Ovary (tissue), 9 donors: ENCODE measurements around the gene KRT75. TPM values are rescaled to one million over a fixed set of nuclear protein-coding genes. Genes with fewer than 3 reads are reported as not detected.

ENCODE experiments used
- DNase-seq, 5 donors: peaks; one replicate each; pipeline ENCODE4 v3.0.0-alpha.2; 2019 to 2020
- H3K27ac ChIP-seq, 2 donors: fragments of 200-600 bp; one replicate each; pipeline versions ENCODE4 v1.5.1 to v1.8.0; 2019 to 2022
- H3K27me3 ChIP-seq: fragments of 200-600 bp; one replicate; pipeline ENCODE4 v1.8.0; 2022
- H3K36me3 ChIP-seq: fragments of 200-600 bp; sonication (generic); one replicate; pipeline ENCODE4 v1.5.1; 2019
- H3K4me1 ChIP-seq: one replicate; pipeline ENCODE4 v1.8.1; 2013; ENCODE audit warnings: mild to moderate bottlenecking, moderate library complexity; ENCODE audit not compliant: insufficient read depth
- H3K4me3 ChIP-seq: fragments of 200-600 bp; sonication (generic); one replicate; pipeline ENCODE4 v1.5.1; 2017
- H3K9me3 ChIP-seq, 2 donors: fragments of 200-600 bp in 1 of 2; sonication (generic) in 1 of 2; one replicate each; pipeline versions ENCODE4 v1.5.1 to v1.8.1; 2013 to 2019; ENCODE audit warnings: mild to moderate bottlenecking in 1 of 2, moderate library complexity in 1 of 2
- EP300 ChIP-seq: sonication (generic); formaldehyde crosslinking; IDR thresholded peaks from one replicate; pipeline ENCODE4 v1.6.1; 2017; ENCODE audit warnings: antibody characterized with exemption
- POLR2A ChIP-seq: fragments of 450-650 bp; IDR thresholded peaks from one replicate; pipeline ENCODE4 v1.6.1; 2017; ENCODE audit warnings: antibody characterized with exemption, mild to moderate bottlenecking, moderate library complexity
- WGBS, 3 donors: extraction: QIAGEN DNeasy Blood & Tissue Kit in 1 of 3; methylation state at CpG; one replicate each; pipeline versions ENCODE4 v1.1.5 to v1.1.7; 2013 to 2017; 5-methylcytosine and 5-hydroxymethylcytosine counted together
- intact Hi-C, 4 donors: fragments of 100-400 bp; cut with DNase I; formaldehyde crosslinking; loops; one replicate each; pipeline versions ENCODE4 v1.11.0 to v1.15.1; 2022 to 2023
- polyA plus RNA-seq, 2 donors: library from polyadenylated mRNA; stranded (reverse); fragments of 200-250 nt in 1 of 2; fragments of 350-450 nt in 1 of 2; fragmentation: Illumina TruSeq in 1 of 2; extraction: RNeasy Lipid Tissue Mini Kit (QIAGEN cat#74804) in 1 of 2; gene quantifications; one replicate each; pipeline ENCODE4 v1.2.3, GENCODE V29; 2013 to 2014
- total RNA-seq, 7 donors: library from RNA; depleted of rRNA in 2 of 7; stranded (reverse); fragments of >200 nt in 2 of 7; fragmentation: NEBNext Ultra II Directional in 3 of 7; extraction: Animal tissue kit (Norgen Biotek cat#: 25700) in 3 of 7; gene quantifications; one replicate each; pipeline versions ENCODE4 v1.1.0 to v1.2.4, GENCODE V29; 2016 to 2023
- TF ChIP-seq, protein P1 (sequence below), 3 donors: fragments of 450-650 bp in 2 of 3; fragments of 200-600 bp in 1 of 3; IDR thresholded peaks; one replicate each; pipeline versions ENCODE4 v1.5.1 to v1.8.0; 2016 to 2022; ENCODE audit warnings: antibody characterized with exemption in 3 of 3, mild to moderate bottlenecking in 1 of 3
- donor health status: DM: no; HTN: no; CAD: no; lungs with moderate emphysema.
- donor health status: DM: no; HTN: no; CAD: no.
- donor health status: Bipolar disorder and iron deficiency.
- donor health status: DM: yes; HTN: yes; CAD: no.
- donor health status: DM: no; HTN: no; CAD: no.
- donor health status: DM: yes; HTN: yes; CAD: no.

KRT75 gene
- total and polyA plus RNA-seq, 9 donors: 0.08 TPM; not detected in 8

DNA sequence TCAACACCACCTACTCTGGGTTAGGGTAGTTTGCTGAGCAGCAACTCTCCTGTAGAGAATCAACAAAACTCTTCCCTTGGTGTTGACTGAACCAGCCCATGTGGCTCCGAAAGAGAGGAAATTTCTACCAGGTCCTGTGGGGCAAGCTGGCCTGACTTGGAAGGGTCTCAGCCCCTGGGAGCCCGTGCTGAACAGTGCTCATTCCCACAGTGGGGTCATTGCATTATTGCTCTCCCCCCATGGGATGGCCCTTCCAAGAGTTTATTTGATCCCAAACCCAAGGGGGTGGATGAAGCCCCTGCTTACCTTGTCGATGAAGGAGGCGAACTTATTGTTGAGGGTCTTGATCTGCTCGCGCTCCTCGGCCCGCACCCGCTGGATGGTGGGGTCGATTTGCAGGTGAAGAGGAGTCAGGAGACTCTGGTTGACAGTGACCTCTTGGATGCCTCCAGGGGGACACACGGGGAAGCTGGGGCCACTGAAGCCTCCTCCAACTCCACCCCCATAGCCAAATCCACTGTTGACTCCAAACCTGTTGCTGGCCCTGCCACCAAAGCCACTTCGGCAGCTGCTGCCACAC, 580 bp downstream of the KRT75 start:
- WGBS, 3 donors: 88 to 96% (median 92%) methylated on average over 11 to 12 of the region's 12 CpGs
- H3K4me1 ChIP-seq: no peaks in the 10 kb centered on the region

GRCh38 chr12:52432559-52433207, 1.5 kb downstream of the KRT75 start:
- Histone ChIP-seq H3K4me3 (no peak overlapping the region), H3K36me3 (no peaks in the 10 kb centered on the region), H3K9me3 (no peaks in the 10 kb centered on the region), H3K27me3 (no peaks in the 10 kb centered on the region), H3K4me1 (no peaks in the 10 kb centered on the region), H3K27ac (no peak overlapping the region)
- intact Hi-C loops: no loop called here
- WGBS, 3 donors: 69 to 79% (median 69%) methylated on average over 6 of the region's 6 CpGs
- TF ChIP-seq POLR2A (no peak), EP300 (no peak)
- TF ChIP-seq, protein P1, sequence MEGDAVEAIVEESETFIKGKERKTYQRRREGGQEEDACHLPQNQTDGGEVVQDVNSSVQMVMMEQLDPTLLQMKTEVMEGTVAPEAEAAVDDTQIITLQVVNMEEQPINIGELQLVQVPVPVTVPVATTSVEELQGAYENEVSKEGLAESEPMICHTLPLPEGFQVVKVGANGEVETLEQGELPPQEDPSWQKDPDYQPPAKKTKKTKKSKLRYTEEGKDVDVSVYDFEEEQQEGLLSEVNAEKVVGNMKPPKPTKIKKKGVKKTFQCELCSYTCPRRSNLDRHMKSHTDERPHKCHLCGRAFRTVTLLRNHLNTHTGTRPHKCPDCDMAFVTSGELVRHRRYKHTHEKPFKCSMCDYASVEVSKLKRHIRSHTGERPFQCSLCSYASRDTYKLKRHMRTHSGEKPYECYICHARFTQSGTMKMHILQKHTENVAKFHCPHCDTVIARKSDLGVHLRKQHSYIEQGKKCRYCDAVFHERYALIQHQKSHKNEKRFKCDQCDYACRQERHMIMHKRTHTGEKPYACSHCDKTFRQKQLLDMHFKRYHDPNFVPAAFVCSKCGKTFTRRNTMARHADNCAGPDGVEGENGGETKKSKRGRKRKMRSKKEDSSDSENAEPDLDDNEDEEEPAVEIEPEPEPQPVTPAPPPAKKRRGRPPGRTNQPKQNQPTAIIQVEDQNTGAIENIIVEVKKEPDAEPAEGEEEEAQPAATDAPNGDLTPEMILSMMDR (IDR thresholded peaks at IDR 0.05): no peak
- DNase-seq: no peak

More for the DNA sequence above, 580 bp downstream of the KRT75 start:
- TF ChIP-seq POLR2A (no peak), EP300 (no peak)
- TF ChIP-seq, protein P1 (IDR thresholded peaks at IDR 0.05): no peak
- intact Hi-C loops: no loop called here
- no peak for DNase-seq
- Histone ChIP-seq H3K36me3 (no peaks in the 10 kb centered on the region), H3K27ac (no peak overlapping the region), H3K27me3 (no peaks in the 10 kb centered on the region), H3K4me3 (no peak overlapping the region), H3K9me3 (no peaks in the 10 kb centered on the region)

DNA sequence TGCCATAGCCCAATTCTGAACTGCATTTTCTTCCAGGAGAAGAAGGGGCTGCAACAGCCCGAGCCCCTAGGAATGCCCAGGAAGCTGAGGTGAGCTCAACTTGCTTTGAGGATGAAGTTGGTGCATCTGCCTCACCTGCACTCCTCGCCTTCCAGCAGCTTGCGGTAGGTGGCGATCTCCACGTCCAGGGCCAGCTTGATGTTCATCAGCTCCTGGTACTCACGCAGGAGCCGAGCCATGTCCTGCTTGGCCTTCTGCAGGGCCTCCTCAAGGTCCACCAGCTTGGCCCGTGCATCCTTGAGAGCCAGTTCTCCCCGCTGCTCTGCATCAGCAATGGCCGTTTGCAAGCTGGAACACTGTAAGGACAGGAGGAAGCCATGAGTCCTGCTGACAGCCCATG, 6.0 kb downstream of the KRT75 start:
- no peak for DNase-seq
- 82 to 87% (median 86%) methylated on average over 9 to 10 of the region's 10 CpGs for WGBS, 3 donors
- H3K4me1 ChIP-seq: no peaks in the 10 kb centered on the region
- intact Hi-C loops: no loop called here
- TF ChIP-seq, protein P1 (IDR thresholded peaks at IDR 0.05): no peak
- TF ChIP-seq EP300: no peak
- no peak for TF ChIP-seq POLR2A
- no peaks in the 10 kb centered on the region for H3K27me3 ChIP-seq
- no peak overlapping the region for H3K4me3 ChIP-seq
- no peaks in the 10 kb centered on the region for H3K9me3 ChIP-seq
- H3K27ac ChIP-seq: no peak overlapping the region
- no peaks in the 10 kb centered on the region for H3K36me3 ChIP-seq

DNA sequence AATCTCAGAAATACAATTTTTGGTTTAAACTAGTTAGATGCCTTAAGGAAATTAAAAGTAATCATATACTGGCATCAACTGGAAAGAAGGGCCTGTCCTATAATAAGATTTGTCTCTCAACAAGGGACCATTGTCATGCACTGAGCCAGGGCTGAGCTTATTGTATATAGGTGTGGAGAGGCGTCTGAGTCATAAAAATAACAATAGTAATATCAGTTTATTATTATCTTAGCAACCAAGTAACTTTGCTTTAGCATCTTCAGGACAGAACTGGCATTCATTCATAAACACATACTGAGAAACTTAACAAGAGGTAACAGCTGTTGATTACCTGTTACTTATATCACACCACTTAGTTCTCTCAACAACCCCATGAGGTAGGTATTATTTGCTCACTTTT, 7.1 kb downstream of the KRT75 start:
- TF ChIP-seq POLR2A (no peak), EP300 (no peak)
- TF ChIP-seq, protein P1 (IDR thresholded peaks at IDR 0.05): no peak
- H3K27me3 ChIP-seq: no peaks in the 10 kb centered on the region
- no peaks in the 10 kb centered on the region for H3K4me1 ChIP-seq
- no peak for DNase-seq
- WGBS, 3 donors: 75 to 90% (median 79%) methylated on average over 1 of the region's 1 CpG
- H3K36me3 ChIP-seq: no peaks in the 10 kb centered on the region
- H3K9me3 ChIP-seq: no peaks in the 10 kb centered on the region
- intact Hi-C loops: no loop called here
- no peak overlapping the region for H3K27ac ChIP-seq
- H3K4me3 ChIP-seq: no peak overlapping the region
